ENCODE results near the gene PCDHGB5.
"Not testable (repeated sequence)": the region's sequence is repeated elsewhere in the genome, so short reads cannot be mapped to it uniquely, and the experiment has no call there.

PCDHGB5 gene

GRCh38 chr5:141375444-141376155 lies 22.1 kb upstream of the PCDHGB5 start:
- DNase-seq (ENCODE audit: low read depth in 2 of 2): not testable (repeated sequence)

- no peak for DNase-seq (ENCODE audit: low read depth in 2 of 2)
Observed at GRCh38 chr5:141382469-141383294, 15.1 kb upstream of the PCDHGB5 start, which contains the start of gene PCDHGA7. Gene PCDHGA7 (plus strand): TSS chr5:141382742. CDS start chr5:141382900, 158 bp downstream.

- no peak for DNase-seq (ENCODE audit: low read depth in 2 of 2)
Observed at GRCh38 chr5:141383345-141383744, 14.4 kb upstream of the PCDHGB5 start.

GRCh38 chr5:141384471-141385267 lies 13.1 kb upstream of the PCDHGB5 start:
- DNase-seq (ENCODE audit: low read depth in 2 of 2): no peak

GRCh38 chr5:141387557-141388311 lies 10.0 kb upstream of the PCDHGB5 start, which contains the start of gene PCDHGB4:
Gene PCDHGB4 (plus strand): TSS chr5:141387698. CDS start chr5:141387885, 187 bp downstream.
- not testable (repeated sequence) for DNase-seq (ENCODE audit: low read depth in 2 of 2)

- DNase-seq (ENCODE audit: low read depth in 2 of 2): no peak
Observed at GRCh38 chr5:141388661-141389060, 9.1 kb upstream of the PCDHGB5 start.

- DNase-seq (ENCODE audit: low read depth in 2 of 2): no peak
Observed at GRCh38 chr5:141389153-141390042, 8.3 kb upstream of the PCDHGB5 start.

- no peak for DNase-seq (ENCODE audit: low read depth in 2 of 2)
Observed at GRCh38 chr5:141392429-141393198, 5.1 kb upstream of the PCDHGB5 start, which contains the start of gene PCDHGA8. Gene PCDHGA8 (plus strand): TSS chr5:141392633. CDS start chr5:141392814, 181 bp downstream.

- no peak for DNase-seq (ENCODE audit: low read depth in 2 of 2)
Observed at GRCh38 chr5:141393267-141393666, 4.5 kb upstream of the PCDHGB5 start.

GRCh38 chr5:141394401-141395187 lies 3.2 kb upstream of the PCDHGB5 start:
- not testable (repeated sequence) for DNase-seq (ENCODE audit: low read depth in 2 of 2)

- no peak for DNase-seq (ENCODE audit: low read depth in 2 of 2)
Observed at GRCh38 chr5:141398608-141399007, 861 bp downstream of the PCDHGB5 start.

- no peak for DNase-seq (ENCODE audit: low read depth in 2 of 2)
Observed at GRCh38 chr5:141399555-141400258, 2.0 kb downstream of the PCDHGB5 start.

- DNase-seq (ENCODE audit: low read depth in 2 of 2): no peak
Observed at GRCh38 chr5:141402553-141403243, 5.0 kb downstream of the PCDHGB5 start, which contains the start of gene PCDHGA9. Gene PCDHGA9 (plus strand): TSS chr5:141402778. CDS start chr5:141402953, 175 bp downstream.

- no peak for DNase-seq (ENCODE audit: low read depth in 2 of 2)
Observed at GRCh38 chr5:141403387-141403786, 5.6 kb downstream of the PCDHGB5 start.

GRCh38 chr5:141407790-141408505 lies 10.2 kb downstream of the PCDHGB5 start, which contains the start of gene PCDHGB6:
Gene PCDHGB6 (plus strand): TSS chr5:141408021. CDS start chr5:141408203, 182 bp downstream.
- DNase-seq (ENCODE audit: low read depth in 2 of 2): not testable (repeated sequence)

- no peak for DNase-seq (ENCODE audit: low read depth in 2 of 2)
Observed at GRCh38 chr5:141409598-141410306, 12.0 kb downstream of the PCDHGB5 start.
